HepG2 (cell line): ENCODE measurements around the gene PID1. TPM values are rescaled to one million over a fixed set of nuclear protein-coding genes. Genes with fewer than 3 reads are reported as not detected.

Experiments used
- ATAC-seq: fragments of 200-7000 bp; cut with Tn5 transposase; 3 replicates; pipeline ENCODE4 v1.9.1; 2020; ENCODE audit warnings: mild to moderate bottlenecking, moderate library complexity
- BruUV-seq: library from RNA; stranded (reverse); fragments of 400-500 nt; replicated peaks from 2 replicates; lab custom pipeline; 2021; lab: Mats Ljungman, UMichigan
- CTCF ChIA-PET: fragments of 300-600 bp; formaldehyde crosslinking; extraction: SDS; loops from one replicate; lab custom pipeline; 2021; ENCODE audit warnings: low total read pairs, inconsistent platforms, low intra/inter-chr PET ratio; lab: Yijun Ruan, JAX
- POLR2A ChIA-PET: fragments of 350-600 bp; sonication (Branson Sonifier 250); formaldehyde crosslinking; loops from one replicate; lab custom pipeline; 2020; ENCODE audit warnings: antibody characterized with exemption, inconsistent platforms; lab: Yijun Ruan, JAX
- DNase-seq: peaks from one replicate; pipeline ENCODE4 v3.0.0-alpha.2; 2015; ENCODE audit warnings: low spot score
- FAIRE-seq: peaks from 3 replicates; lab custom pipeline; 2011; peaks lifted over from hg19 to GRCh38; lab: Jason Lieb, UNC
- H2AFZ ChIP-seq: one replicate; pipeline ENCODE4 v1.6.1; 2011; ENCODE audit warnings: low read length, inconsistent platforms
- H3K27ac ChIP-seq: fragments of 300-600 bp; 3 replicates; pipeline ENCODE4 v1.8.0; 2011; ENCODE audit warnings: mixed run types, mild to moderate bottlenecking, mixed read lengths, low read length, inconsistent platforms; ENCODE audit not compliant: insufficient read depth; ENCODE audit errors: extremely low read length
- H3K27me3 ChIP-seq, 2 experiments: fragments of 200-600 bp in 1 of 2; 2 replicates in 1 of 2; 3 replicates in 1 of 2; pipeline versions ENCODE4 v1.6.0 to v1.8.0; 2011; ENCODE audit warnings: low read length in 2 of 2, mild to moderate bottlenecking in 2 of 2, moderate library complexity in 2 of 2, inconsistent platforms in 1 of 2; ENCODE audit not compliant: insufficient read depth in 2 of 2, control insufficient read depth in 1 of 2
- H3K36me3 ChIP-seq, 2 experiments: fragments of 200-600 bp in 1 of 2; replicated peaks in 1 of 2; 2 replicates in 1 of 2; 3 replicates in 1 of 2; pipeline versions ENCODE4 v1.5.1 to v1.8.0; 2011; ENCODE audit warnings: low read length in 2 of 2, inconsistent platforms in 1 of 2; ENCODE audit not compliant: insufficient read depth in 2 of 2, control insufficient read depth in 1 of 2
- H3K4me1 ChIP-seq: 2 replicates; pipeline ENCODE4 v1.5.1; 2012; ENCODE audit warnings: low read length, inconsistent platforms; ENCODE audit not compliant: insufficient read depth
- H3K4me2 ChIP-seq: 2 replicates; pipeline ENCODE4 v1.6.0; 2011; ENCODE audit warnings: low read depth, low read length, inconsistent platforms
- H3K4me3 ChIP-seq, 3 experiments: fragments of 200-600 bp in 1 of 3; sonication (generic), shearing (Covaris generic) in 1 of 3; replicated peaks in 1 of 3; 2 replicates each; pipeline ENCODE4 v1.5.1; 2011 to 2016; ENCODE audit warnings: low read length in 3 of 3, inconsistent platforms in 2 of 3, low read depth in 2 of 3, mild to moderate bottlenecking in 2 of 3, control low read depth in 1 of 3, mixed read lengths in 1 of 3; ENCODE audit not compliant: insufficient read depth in 1 of 3
- H3K79me2 ChIP-seq: one replicate; pipeline ENCODE4 v1.6.1; 2011; ENCODE audit warnings: low read length, inconsistent platforms; ENCODE audit not compliant: insufficient read depth
- H3K9ac ChIP-seq: 2 replicates; pipeline ENCODE4 v1.6.0; 2011; ENCODE audit warnings: mild to moderate bottlenecking, low read depth, low read length, inconsistent platforms; ENCODE audit not compliant: insufficient read depth
- H3K9me3 ChIP-seq: 2 replicates; pipeline ENCODE4 v1.5.1; 2012; ENCODE audit warnings: mild to moderate bottlenecking, low read length
- H4K20me1 ChIP-seq: 2 replicates; pipeline ENCODE4 v1.6.0; 2011; ENCODE audit warnings: inconsistent platforms, mild to moderate bottlenecking, low read length, moderate library complexity; ENCODE audit not compliant: insufficient read depth
- ATF3 ChIP-seq: sonication (generic); formaldehyde crosslinking; IDR thresholded peaks from 2 replicates; pipeline ENCODE4 v1.4.0; 2020; ENCODE audit warnings: missing genetic modification reagents
- GPN1 ChIP-seq: sonication (generic); formaldehyde crosslinking; IDR thresholded peaks from 2 replicates; pipeline ENCODE4 v1.5.1; 2020; ENCODE audit warnings: missing genetic modification reagents, borderline replicate concordance
- ISX ChIP-seq: sonication (generic); formaldehyde crosslinking; conservative IDR thresholded peaks from 2 replicates; pipeline ENCODE4 v1.5.0; 2020; ENCODE audit warnings: missing genetic modification reagents
- NR1H2 ChIP-seq: sonication (generic); formaldehyde crosslinking; IDR thresholded peaks from 2 replicates; pipeline ENCODE4 v1.8.1; 2022; ENCODE audit warnings: low read depth, missing genetic modification reagents, borderline replicate concordance
- RAD21 ChIP-seq: fragments of 450-650 bp; formaldehyde crosslinking; IDR thresholded peaks from 2 replicates; pipeline ENCODE4 v1.5.0; 2020; ENCODE audit warnings: mild to moderate bottlenecking
- SMAD1 ChIP-seq: sonication (generic); formaldehyde crosslinking; IDR thresholded peaks from 2 replicates; pipeline ENCODE4 v1.4.0; 2020; ENCODE audit warnings: missing genetic modification reagents, low read depth, mild to moderate bottlenecking, borderline replicate concordance
- SNAI1 ChIP-seq: sonication (generic); formaldehyde crosslinking; IDR thresholded peaks from 2 replicates; pipeline ENCODE4 v1.5.0; 2020; ENCODE audit warnings: mild to moderate bottlenecking, missing genetic modification reagents, borderline replicate concordance
- SRSF9 ChIP-seq: fragments of 200-400 bp; formaldehyde crosslinking; IDR thresholded peaks from 2 replicates; pipeline ENCODE4 v1.6.1; 2018; ENCODE audit warnings: borderline replicate concordance, mild to moderate bottlenecking, low read depth, low read length; ENCODE audit not compliant: insufficient read depth, poor library complexity, severe bottlenecking
- TCF7L2 ChIP-seq: IDR thresholded peaks from 2 replicates; pipeline ENCODE4 v1.6.1; 2011; ENCODE audit warnings: mild to moderate bottlenecking, low read depth, low read length, moderate library complexity
- XRCC5 ChIP-seq: fragments of 200-400 bp; formaldehyde crosslinking; optimal IDR thresholded peaks from 2 replicates; pipeline ENCODE3; 2017; ENCODE audit warnings: mild to moderate bottlenecking, low read length
- ZFP1 ChIP-seq: IDR thresholded peaks from 2 replicates; pipeline ENCODE4 v1.6.1; 2016
- ZNF121 ChIP-seq: sonication (generic); formaldehyde crosslinking; IDR thresholded peaks from 2 replicates; pipeline ENCODE4 v1.5.0; 2020; ENCODE audit warnings: mild to moderate bottlenecking, missing genetic modification reagents
- ZNF33A ChIP-seq: sonication (generic); formaldehyde crosslinking; IDR thresholded peaks from 2 replicates; pipeline ENCODE4 v1.5.1; 2020; ENCODE audit warnings: missing genetic modification reagents, mild to moderate bottlenecking, moderate library complexity, borderline replicate concordance
- ZNF431 ChIP-seq: sonication (generic); formaldehyde crosslinking; IDR thresholded peaks from 2 replicates; pipeline ENCODE4 v1.9.0; 2022; ENCODE audit warnings: missing genetic modification reagents, low read depth, mild to moderate bottlenecking, borderline replicate concordance
- ZNF543 ChIP-seq: sonication (generic); formaldehyde crosslinking; IDR thresholded peaks from 2 replicates; pipeline ENCODE4 v1.4.0; 2020; ENCODE audit warnings: mild to moderate bottlenecking, missing genetic modification reagents
- ZNF644 ChIP-seq: IDR thresholded peaks from 2 replicates; pipeline ENCODE4 v1.6.1; 2016; ENCODE audit warnings: low read depth
- ZNF788 ChIP-seq: sonication (generic); formaldehyde crosslinking; IDR thresholded peaks from 2 replicates; pipeline ENCODE4 v1.5.0; 2020; ENCODE audit warnings: mild to moderate bottlenecking, missing genetic modification reagents, borderline replicate concordance
- ZNF792 ChIP-seq: IDR thresholded peaks from 2 replicates; pipeline ENCODE4 v1.6.1; 2016
- WGBS: methylation state at CpG from one replicate; pipeline ENCODE4 v1.1.6; 2017; ENCODE audit warnings: low lambda C conversion rate; 5-methylcytosine and 5-hydroxymethylcytosine counted together
- in situ Hi-C: cut with HindIII; loops from 2 replicates; pipeline ENCODE4 v1.10.0; 2017; ENCODE audit warnings: low pct_unique_long_range_greater_than_20kb; ENCODE audit not compliant: extremely low pct_ligation_motif_present
- intact Hi-C: fragments of 100-400 bp; cut with micrococcal nuclease; formaldehyde crosslinking; loops from one replicate; pipeline ENCODE4 v1.10.0; 2022; ENCODE audit not compliant: unreplicated experiment
- polyA plus RNA-seq, 8 experiments: library from polyadenylated mRNA; depleted of rRNA in 3 of 8; stranded (reverse) in 7 of 8; unstranded in 1 of 8; fragments of >200 nt; fragmentation: Illumina TruSeq in 4 of 8; extraction: Trizol in 4 of 8; gene quantifications; 2 replicates each; pipeline versions ENCODE4 v1.2.1 to v1.2.3, GENCODE V29; 2011 to 2016; ENCODE audit warnings: low read depth in 4 of 8, missing spikeins in 1 of 8, mixed read lengths in 1 of 8; ENCODE audit not compliant: insufficient read depth in 1 of 8
- total RNA-seq, 5 experiments: library from RNA; depleted of rRNA; stranded (reverse); fragments of >200 nt; fragmentation: Illumina TruSeq; extraction: Trizol; gene quantifications; 2 replicates each; pipeline ENCODE4 v1.2.3, GENCODE V29; 2016; ENCODE audit warnings: low read depth in 1 of 5
- TF ChIP-seq, protein P1 (sequence below): sonication (generic); formaldehyde crosslinking; IDR thresholded peaks from 2 replicates; pipeline ENCODE4 v1.4.0; 2020; ENCODE audit warnings: missing genetic modification reagents, low read depth, mild to moderate bottlenecking, borderline replicate concordance
- TF ChIP-seq, protein P2 (sequence below): sonication (generic); formaldehyde crosslinking; IDR thresholded peaks from 2 replicates; pipeline ENCODE4 v1.4.0; 2020; ENCODE audit warnings: missing genetic modification reagents

The PID1 gene
- total and polyA plus RNA-seq, 2 of the 13 experiments (the other 11 are each of a cell fraction or from before 2014, with no cell fraction given) = 0.15 to 0.18 TPM

DNA sequence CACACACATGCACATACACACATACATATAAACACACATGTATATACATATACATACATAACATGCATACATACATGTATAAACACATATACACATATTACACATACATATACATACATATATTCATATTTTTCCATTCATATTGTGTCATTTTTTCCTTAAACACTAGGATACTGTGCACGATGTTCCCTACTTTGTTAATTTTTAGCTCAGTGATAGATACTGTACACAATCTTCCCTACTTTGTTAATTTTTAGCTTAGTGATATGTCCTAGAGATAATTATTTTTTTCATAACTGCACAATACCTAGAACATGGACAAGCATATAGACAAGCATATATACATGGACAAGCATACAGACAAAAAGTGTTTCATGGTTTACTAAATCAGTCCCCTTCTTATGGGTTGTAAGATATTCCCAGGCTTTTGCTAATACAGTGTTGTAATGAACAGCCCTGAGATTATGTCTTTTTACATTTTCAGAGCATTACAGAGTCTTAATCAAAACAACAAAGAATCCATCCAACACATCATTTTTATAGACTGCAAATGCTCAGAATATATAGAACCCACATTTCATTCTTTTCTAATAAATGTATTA is 75.6 kb downstream of the PID1 start:
- Histone ChIP-seq H3K9me3 (peaks cover 88% of the 10 kb centered on the region), H3K79me2 (no peaks in the 10 kb centered on the region), H3K27me3 (no peaks in the 10 kb centered on the region), H3K27ac (no peak overlapping the region), H3K9ac (no peak overlapping the region), H3K4me3 (no peak overlapping the region), H3K4me2 (no peak overlapping the region), H2AFZ (no peak overlapping the region), H4K20me1 (no peaks in the 10 kb centered on the region), H3K4me1 (no peaks in the 10 kb centered on the region), H3K36me3 (no peaks in the 10 kb centered on the region)
- WGBS = 18% methylated on average over 1 of the region's 1 CpG
- ATAC-seq (no peak), FAIRE-seq (no peak), DNase-seq (no peak)
- TF ChIP-seq, protein P1, sequence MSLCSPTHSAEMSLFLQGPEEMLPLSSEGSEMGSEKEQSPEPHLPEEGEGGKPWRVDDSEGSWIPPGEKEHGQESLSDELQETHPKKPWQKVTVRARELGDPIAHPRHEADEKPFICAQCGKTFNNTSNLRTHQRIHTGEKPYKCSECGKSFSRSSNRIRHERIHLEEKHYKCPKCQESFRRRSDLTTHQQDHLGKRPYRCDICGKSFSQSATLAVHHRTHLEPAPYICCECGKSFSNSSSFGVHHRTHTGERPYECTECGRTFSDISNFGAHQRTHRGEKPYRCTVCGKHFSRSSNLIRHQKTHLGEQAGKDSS = no peak
- TF ChIP-seq ISX (CRISPR knock-in tag) (no peak), ZFP1 (CRISPR knock-in tag) (no peak), ZNF788 (CRISPR knock-in tag) (no peak), ATF3 (no peak), ZNF644 (no peak), ZNF543 (CRISPR knock-in tag) (no peak), ZNF33A (no peak)
- intact Hi-C loops (no loop called here), in situ Hi-C loops (no loop called here)
- no TSS peak for BruUV-seq
- POLR2A ChIA-PET = no interaction called here
- CTCF ChIA-PET = no interaction called here

GRCh38 chr2:229193281-229193680 is 77.8 kb downstream of the PID1 start:
- ChIA-PET POLR2A (no interaction called here), CTCF (no interaction called here)
- in situ Hi-C loops (no loop called here), intact Hi-C loops (no loop called here)
- H2AFZ ChIP-seq = no peak overlapping the region
- no peak overlapping the region for H3K9ac ChIP-seq
- H3K4me3 ChIP-seq = no peak overlapping the region
- FAIRE-seq = no peak
- peaks cover 91% of the 10 kb centered on the region for H3K9me3 ChIP-seq
- H3K27me3 ChIP-seq = no peaks in the 10 kb centered on the region
- no peaks in the 10 kb centered on the region for H3K79me2 ChIP-seq
- no peak for ATAC-seq
- no peak overlapping the region for H3K4me2 ChIP-seq
- DNase-seq = no peak
- H4K20me1 ChIP-seq = no peaks in the 10 kb centered on the region
- H3K4me1 ChIP-seq = no peaks in the 10 kb centered on the region
- no peaks in the 10 kb centered on the region for H3K36me3 ChIP-seq
- WGBS = 45% methylated on average over 3 of the region's 3 CpGs
- H3K27ac ChIP-seq = no peak overlapping the region
- no TSS peak for BruUV-seq
- TF ChIP-seq, protein P2, sequence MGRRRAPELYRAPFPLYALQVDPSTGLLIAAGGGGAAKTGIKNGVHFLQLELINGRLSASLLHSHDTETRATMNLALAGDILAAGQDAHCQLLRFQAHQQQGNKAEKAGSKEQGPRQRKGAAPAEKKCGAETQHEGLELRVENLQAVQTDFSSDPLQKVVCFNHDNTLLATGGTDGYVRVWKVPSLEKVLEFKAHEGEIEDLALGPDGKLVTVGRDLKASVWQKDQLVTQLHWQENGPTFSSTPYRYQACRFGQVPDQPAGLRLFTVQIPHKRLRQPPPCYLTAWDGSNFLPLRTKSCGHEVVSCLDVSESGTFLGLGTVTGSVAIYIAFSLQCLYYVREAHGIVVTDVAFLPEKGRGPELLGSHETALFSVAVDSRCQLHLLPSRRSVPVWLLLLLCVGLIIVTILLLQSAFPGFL (CRISPR knock-in tag) = no peak
- TF ChIP-seq XRCC5 (no peak), GPN1 (CRISPR knock-in tag) (no peak), ZNF431 (CRISPR knock-in tag) (no peak), SNAI1 (CRISPR knock-in tag) (no peak), RAD21 (no peak), ZNF792 (no peak), TCF7L2 (no peak), SMAD1 (CRISPR knock-in tag) (no peak), NR1H2 (CRISPR knock-in tag) (no peak), ZNF121 (no peak), SRSF9 (no peak)
